Breast epithelium (tissue), 4 donors: ENCODE measurements around the gene CHST5. TPM values are rescaled to one million over a fixed set of nuclear protein-coding genes. Genes with fewer than 3 reads are reported as not detected.

Experiments used
- DNase-seq, 2 donors: peaks; one replicate each; pipeline ENCODE4 v3.0.0-alpha.2; 2019; ENCODE audit warnings: low spot score in 2 of 2
- H3K27ac ChIP-seq, 2 donors: fragments of 200-600 bp; sonication (generic) in 1 of 2; one replicate each; pipeline ENCODE4 v1.5.1; 2016 to 2019; ENCODE audit warnings: mild to moderate bottlenecking in 1 of 2
- H3K27me3 ChIP-seq, 2 donors: fragments of 200-600 bp; sonication (generic) in 1 of 2; one replicate each; pipeline versions ENCODE4 v1.5.1 to v1.6.0; 2017 to 2019; ENCODE audit warnings: control low read depth in 1 of 2, mild to moderate bottlenecking in 1 of 2
- H3K36me3 ChIP-seq: fragments of 200-600 bp; one replicate; pipeline ENCODE4 v1.5.1; 2019
- H3K4me1 ChIP-seq, 2 donors: fragments of 200-600 bp; sonication (generic); one replicate each; pipeline ENCODE4 v1.5.1; 2016 to 2019; ENCODE audit warnings: control low read depth in 1 of 2
- H3K4me3 ChIP-seq, 3 donors: fragments of 200-600 bp; sonication (generic); 1 replicate in 2 of 3; 2 replicates in 1 of 3; pipeline ENCODE4 v1.5.1; 2016 to 2019; ENCODE audit warnings: mild to moderate bottlenecking in 3 of 3, moderate library complexity in 2 of 3
- H3K9me3 ChIP-seq, 2 donors: fragments of 200-600 bp; sonication (generic) in 1 of 2; one replicate each; pipeline ENCODE4 v1.5.1; 2016 to 2019; ENCODE audit warnings: control low read depth in 1 of 2
- CTCF ChIP-seq, 3 donors: fragments of 450-650 bp; IDR thresholded peaks; one replicate each; pipeline ENCODE4 v1.5.1; 2016 to 2017; ENCODE audit warnings: antibody characterized with exemption in 3 of 3, mild to moderate bottlenecking in 3 of 3, moderate library complexity in 3 of 3
- POLR2A ChIP-seq: fragments of 450-650 bp; IDR thresholded peaks from one replicate; pipeline ENCODE4 v1.6.1; 2016; ENCODE audit warnings: antibody characterized with exemption, mild to moderate bottlenecking, moderate library complexity
- POLR2AphosphoS5 ChIP-seq, 3 donors: sonication (generic); formaldehyde crosslinking; IDR thresholded peaks; one replicate each; pipeline ENCODE4 v1.6.1; 2017; ENCODE audit warnings: antibody characterized with exemption in 3 of 3
- intact Hi-C: fragments of 100-400 bp; cut with DNase I; formaldehyde crosslinking; loops from one replicate; pipeline ENCODE4 v1.15.1; 2023; ENCODE audit warnings: low total_unique reads
- total RNA-seq, 3 donors: library from RNA; depleted of rRNA; stranded (reverse); fragments of >200 nt; gene quantifications; one replicate each; pipeline ENCODE4 v1.1.0, GENCODE V29; 2016

Gene CHST5
- total RNA-seq, 3 donors from 2014 or later, result 0.15 to 0.33 TPM; not detected in 1

- Histone ChIP-seq H3K27ac (no peak overlapping the region), H3K4me1 (no peaks in the 10 kb centered on the region), H3K4me3 (no peak overlapping the region), H3K36me3 (no peaks in the 10 kb centered on the region), H3K27me3 (no peaks in the 10 kb centered on the region), H3K9me3 (no peaks in the 10 kb centered on the region)
- TF ChIP-seq CTCF (IDR thresholded peaks at IDR 0.05) (no peak), POLR2AphosphoS5 (IDR thresholded peaks at IDR 0.05) (no peak), POLR2A (no peak)
- intact Hi-C loops, result no loop called here
- DNase-seq, result no peak
Measured at GRCh38 chr16:75488322-75488721, 47.6 kb downstream of the CHST5 start.

- H3K9me3 ChIP-seq, result no peaks in the 10 kb centered on the region
- DNase-seq, result no peak
- no peak overlapping the region for H3K4me3 ChIP-seq
- intact Hi-C loops, result loop anchor here (2.0 kb wide), 1 partner anchor 54 kb away; the partner anchor contains the start of gene CFDP1
- H3K4me1 ChIP-seq, result no peaks in the 10 kb centered on the region
- H3K27ac ChIP-seq, result no peak overlapping the region
- H3K36me3 ChIP-seq, result no peaks in the 10 kb centered on the region
- H3K27me3 ChIP-seq, result no peaks in the 10 kb centered on the region
- TF ChIP-seq CTCF (IDR thresholded peaks at IDR 0.05) (no peak), POLR2A (no peak), POLR2AphosphoS5 (IDR thresholded peaks at IDR 0.05) (no peak)
Measured at GRCh38 chr16:75486676-75487313, 49.1 kb downstream of the CHST5 start.

GRCh38 chr16:75486014-75486675 lies 49.8 kb downstream of the CHST5 start:
- Histone ChIP-seq H3K4me1 (no peaks in the 10 kb centered on the region), H3K4me3 (no peak overlapping the region), H3K36me3 (no peaks in the 10 kb centered on the region), H3K9me3 (no peaks in the 10 kb centered on the region), H3K27me3 (no peaks in the 10 kb centered on the region), H3K27ac (no peak overlapping the region)
- intact Hi-C loops, result loop anchor here (2.0 kb wide), 1 partner anchor 53 kb away; the partner anchor contains the start of gene CFDP1
- TF ChIP-seq CTCF (IDR thresholded peaks at IDR 0.05), result no peak
- no peak for TF ChIP-seq POLR2AphosphoS5 (IDR thresholded peaks at IDR 0.05)
- TF ChIP-seq POLR2A, result no peak
- peak in 1 of 2 donors; percentile 55 for DNase-seq

GRCh38 chr16:75485230-75486013 lies 50.5 kb downstream of the CHST5 start:
- Histone ChIP-seq H3K9me3 (no peaks in the 10 kb centered on the region), H3K27ac (no peak overlapping the region), H3K4me3 (no peak overlapping the region), H3K27me3 (no peaks in the 10 kb centered on the region), H3K4me1 (no peaks in the 10 kb centered on the region), H3K36me3 (no peaks in the 10 kb centered on the region)
- no peak for TF ChIP-seq POLR2A
- no peak for TF ChIP-seq POLR2AphosphoS5 (IDR thresholded peaks at IDR 0.05)
- TF ChIP-seq CTCF (IDR thresholded peaks at IDR 0.05), result no peak
- intact Hi-C loops, result loop anchor here (2.0 kb wide), 1 partner anchor 53 kb away; the partner anchor contains the start of gene CFDP1
- DNase-seq, result no peak
